Measurements from ENCODE around the gene DND1.
"Not testable (repeated sequence)": the region's sequence is repeated elsewhere in the genome, so short reads cannot be mapped to it uniquely, and the experiment has no call there.

The DND1 gene

DNA sequence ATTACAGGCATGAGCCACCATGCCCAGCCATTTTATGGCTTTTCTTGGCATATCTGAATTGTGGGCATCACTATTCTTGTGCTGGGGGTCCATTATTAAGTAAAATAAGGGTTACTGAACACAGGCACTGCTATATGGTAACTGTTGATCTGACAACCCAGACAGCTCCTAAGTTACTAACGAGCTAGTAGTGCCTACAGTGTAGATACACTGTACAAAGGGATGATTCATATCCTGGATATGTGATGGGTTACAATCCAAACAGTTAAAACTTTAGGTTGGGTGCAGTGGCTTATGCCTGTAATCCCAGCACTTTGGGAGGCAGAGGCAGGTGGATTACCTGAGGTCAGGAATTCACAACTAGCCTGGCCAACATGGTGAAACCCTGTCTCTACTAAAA lies 44.7 kb downstream of the DND1 start:
- no peak for DNase-seq

DNA sequence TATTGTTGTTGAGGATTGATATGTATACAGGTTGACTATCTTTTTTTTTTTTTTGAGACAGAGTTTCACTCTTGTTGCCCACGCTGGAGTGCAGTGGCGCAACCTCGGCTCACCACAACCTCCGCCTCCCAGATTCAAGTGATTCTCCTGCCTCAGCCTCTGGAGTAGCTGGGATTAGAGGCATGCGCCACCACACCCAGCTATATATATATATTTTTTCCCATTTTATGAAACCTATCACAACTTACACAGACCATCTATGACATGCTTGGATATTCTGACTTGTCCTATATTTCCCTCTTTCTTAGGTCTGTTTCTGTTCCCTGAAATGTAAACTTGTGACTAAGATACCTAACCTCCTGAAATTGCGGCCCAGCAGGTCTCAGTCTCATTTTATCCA lies 45.4 kb downstream of the DND1 start:
- DNase-seq: no peak

DNA sequence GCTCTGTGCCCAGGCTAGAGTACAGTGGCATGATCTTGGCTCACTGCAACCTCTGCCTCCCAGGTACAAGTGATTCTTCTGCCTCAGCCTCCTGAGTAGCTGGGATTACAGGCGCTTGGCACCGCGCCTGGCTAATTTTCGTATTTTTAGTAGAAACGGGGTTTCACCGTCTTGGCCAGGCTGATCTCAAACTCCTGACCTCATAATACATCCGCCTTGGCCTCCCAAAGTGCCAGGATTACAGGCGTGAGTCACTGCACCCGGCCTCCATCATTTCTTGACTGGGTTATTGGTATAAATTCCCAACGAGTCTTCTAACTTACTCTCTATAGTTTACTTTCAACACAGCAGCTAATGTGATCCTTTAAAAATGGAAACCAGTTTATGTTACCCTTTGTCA lies 48.5 kb downstream of the DND1 start:
- not testable (repeated sequence) for DNase-seq

DNA sequence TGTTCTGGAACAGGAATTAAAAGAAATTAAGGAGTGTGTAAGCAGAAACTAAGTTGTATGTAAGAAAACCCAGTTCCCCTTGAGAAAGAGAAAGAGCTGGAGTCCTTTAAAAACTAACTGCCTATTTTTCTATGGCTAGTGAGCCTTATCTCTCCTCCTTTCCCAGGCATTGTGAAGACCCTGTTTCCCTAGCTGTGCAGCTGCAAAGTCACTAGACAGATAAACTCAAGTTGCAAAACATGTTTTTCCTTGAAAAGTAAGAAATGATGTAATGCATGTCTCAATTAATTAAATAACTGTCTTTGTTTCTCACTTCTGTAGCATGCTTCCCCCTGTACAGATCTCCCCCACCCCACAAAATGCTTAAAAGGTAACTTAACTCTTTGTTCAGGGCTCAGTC lies 50.3 kb downstream of the DND1 start:
- DNase-seq: not testable (repeated sequence)

DNA sequence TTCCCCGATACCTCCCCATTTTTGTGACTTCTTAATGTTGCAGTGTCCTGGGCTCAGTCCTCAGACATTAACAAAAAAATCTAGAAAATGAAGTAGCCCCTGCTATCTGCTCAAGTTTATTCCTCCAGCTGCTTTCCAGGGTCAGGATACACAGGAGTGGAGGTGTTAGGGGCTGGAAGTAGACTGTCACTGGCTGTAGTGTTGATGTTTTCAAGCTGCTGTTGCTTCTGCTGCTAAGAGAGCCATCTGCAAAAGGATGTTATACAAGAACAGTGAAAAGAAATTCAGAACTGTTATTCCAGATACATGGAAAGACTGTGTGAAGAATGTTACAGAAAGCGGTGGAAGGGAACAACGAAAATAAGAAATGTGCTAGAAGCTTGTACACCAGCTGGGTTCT lies 51.1 kb downstream of the DND1 start:
- no peak for DNase-seq

Measured in right forelimb (tissue), 1 donor.